NCI-H2107 (cell line): ENCODE data around the gene WASHC3.

Experiments
- DNase-seq: peaks from one replicate; lab custom pipeline; 2025; lab: John Stamatoyannopoulos, UW

WASHC3 gene

GRCh38 chr12:101967506-101967905, 94.3 kb downstream of the WASHC3 start:
- DNase-seq, result no peak

GRCh38 chr12:101966496-101966895, 95.3 kb downstream of the WASHC3 start:
- DNase-seq, result no peak

- no peak for DNase-seq
Measured at GRCh38 chr12:101963697-101964096, 98.1 kb downstream of the WASHC3 start.
